ENCODE data around the gene PLXNB1. TPM values are rescaled to one million over a fixed set of nuclear protein-coding genes. Genes with fewer than 3 reads are reported as not detected.

The PLXNB1 gene
- total and polyA plus RNA-seq, 2 of the 13 experiments (the other 11 are each of a cell fraction or from before 2014, with no cell fraction given): 86.0 to 143 TPM

GRCh38 chr3:48429960-48430707 lies at the start of gene PLXNB1 (continued):
- peak; percentile 52; the same call in 1 of the 2 replicates for TF ChIP-seq BCL6 (CRISPR knock-in tag; IDR thresholded peaks at IDR 0.05)
- no peak for TF ChIP-seq FOXA1 (IDR thresholded peaks at IDR 0.05)
- TF ChIP-seq FOXA1 (CRISPR knock-in tag; IDR thresholded peaks at IDR 0.05): peak; percentile 76
- no peak for TF ChIP-seq ZNF549 (CRISPR knock-in tag; IDR thresholded peaks at IDR 0.05)
- TF ChIP-seq RNF2 (conservative IDR thresholded peaks at IDR 0.05; ENCODE audit: low read depth): no peak
- peak; percentile 87; the same call in 1 of the 2 replicates for TF ChIP-seq BATF2 (CRISPR knock-in tag; IDR thresholded peaks at IDR 0.05)
- no peak for TF ChIP-seq E2F2 (CRISPR knock-in tag; IDR thresholded peaks at IDR 0.05; ENCODE audit: borderline replicate concordance)
- TF ChIP-seq MAZ (IDR thresholded peaks at IDR 0.05; ENCODE audit: borderline replicate concordance, low read depth, low read length): peak; percentile 100
- TF ChIP-seq MAZ (CRISPR knock-in tag; IDR thresholded peaks at IDR 0.05; ENCODE audit: low read depth): peak; percentile 100
- TF ChIP-seq ZNF574 (CRISPR knock-in tag; IDR thresholded peaks at IDR 0.05): peak; percentile 86
- TF ChIP-seq ZBTB37 (CRISPR knock-in tag; IDR thresholded peaks at IDR 0.05): peak; percentile 80; the same call in 1 of the 2 replicates
- 0 out of 2 replicates have a peak, but pooled peaks have one; percentile 19 for TF ChIP-seq ZNF891 (CRISPR knock-in tag; IDR thresholded peaks at IDR 0.05)

Measured in HepG2 (cell line).